GM12892 (cell line): Measurements from ENCODE around the gene PLIN4.

Source experiments
- POLR2A ChIP-seq: IDR thresholded peaks from 2 replicates; pipeline ENCODE4 v1.6.1; 2011; ENCODE audit warnings: low read depth, low read length, control low read depth
- POLR2AphosphoS5 ChIP-seq: IDR thresholded peaks from 2 replicates; pipeline ENCODE4 v1.6.1; 2011; ENCODE audit warnings: low read depth, low read length, control low read depth
- TAF1 ChIP-seq: IDR thresholded peaks from 2 replicates; pipeline ENCODE4 v1.6.1; 2011; ENCODE audit warnings: low read depth, mild to moderate bottlenecking, control low read depth, low read length, borderline replicate concordance

DNA sequence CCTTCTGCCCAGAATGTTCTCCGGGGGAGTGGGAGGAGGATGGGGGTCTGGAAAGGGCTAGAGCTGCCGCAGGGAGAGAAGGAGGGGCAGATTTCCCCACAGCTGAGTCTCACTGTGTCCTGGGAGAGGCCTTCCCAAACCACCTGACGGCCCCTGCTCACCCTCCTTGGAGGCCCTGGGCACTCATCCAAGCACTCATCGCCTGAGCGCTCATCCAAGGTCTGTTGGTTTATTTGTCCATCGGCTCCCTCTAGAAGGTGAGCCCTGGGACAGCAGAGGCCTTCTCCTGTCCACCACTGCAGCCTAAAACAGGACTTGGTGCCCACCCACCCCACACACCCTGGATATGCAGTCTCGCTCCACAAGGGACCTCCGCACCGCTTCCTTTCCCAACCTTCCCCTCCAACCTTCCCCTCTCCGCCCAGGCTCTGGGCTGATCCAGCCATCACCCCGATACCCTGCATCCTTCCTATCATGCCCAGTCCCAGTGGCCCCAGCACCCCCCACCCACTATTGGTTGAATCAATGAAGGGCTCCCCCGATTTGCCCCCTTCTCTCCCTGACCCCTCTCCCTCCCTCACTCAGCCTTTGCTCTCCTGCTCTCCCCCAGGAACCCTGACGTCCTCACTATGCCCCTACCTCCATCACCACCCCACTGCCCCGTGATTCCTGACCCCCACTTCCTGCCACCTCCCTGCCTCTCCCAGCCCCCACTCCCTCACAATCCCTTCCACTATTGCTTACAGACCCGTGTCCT, 62.4 kb downstream of the PLIN4 start:
- TF ChIP-seq POLR2A (no peak), POLR2AphosphoS5 (no peak), TAF1 (no peak)
